ENCODE results near the gene TMEM52B. TPM values are rescaled to one million over a fixed set of nuclear protein-coding genes. Genes with fewer than 3 reads are reported as not detected.
A peak's percentile ranks its signal among the peaks of the same experiment; 100 is the strongest.

TMEM52B gene
- total and polyA plus RNA-seq, 2 of the 13 experiments (the other 11 are each of a cell fraction or from before 2014, with no cell fraction given), result not detected

DNA sequence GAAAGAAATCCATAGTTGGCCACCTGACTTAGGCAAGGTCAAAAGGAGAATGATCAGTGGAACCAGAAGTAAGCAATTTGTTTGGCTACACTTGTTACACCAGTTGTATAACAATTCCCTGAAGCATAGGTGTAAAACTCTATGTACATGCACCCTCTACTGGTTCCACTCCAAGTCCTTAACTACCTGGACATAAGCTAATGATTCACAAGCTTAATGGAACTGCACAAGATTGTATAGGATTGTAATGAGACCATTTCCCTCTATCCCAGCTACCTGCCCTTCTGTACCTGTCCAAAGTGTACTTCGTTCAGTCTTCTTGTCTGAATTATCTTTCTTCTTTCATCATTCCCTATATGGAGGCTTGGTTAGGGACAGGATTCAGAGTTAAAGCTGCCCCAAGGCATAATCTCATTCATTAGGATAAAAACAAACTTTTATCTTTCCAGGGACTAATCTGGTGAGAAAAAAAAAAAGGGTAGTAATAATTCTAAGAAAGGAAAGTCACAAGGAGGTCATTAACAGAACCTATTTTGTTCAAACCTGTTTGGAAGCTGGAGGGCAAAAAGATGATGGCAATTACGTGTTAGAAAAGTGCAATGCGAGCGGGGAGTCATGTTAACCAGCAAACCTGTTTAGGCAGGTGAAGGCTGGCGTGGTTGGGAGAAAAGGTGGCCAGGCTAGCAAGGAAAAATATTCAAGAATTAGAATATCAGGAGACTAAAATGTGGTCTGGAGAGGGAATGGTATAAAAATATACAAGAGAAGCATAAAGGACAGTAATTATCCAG, 2.8 kb upstream of the TMEM52B start:
- no TSS peak for BruUV-seq (replicated peaks)
- no peak for TF ChIP-seq ZNF607 (CRISPR knock-in tag; IDR thresholded peaks at IDR 0.05; ENCODE audit: borderline replicate concordance)
- TF ChIP-seq, protein P1, sequence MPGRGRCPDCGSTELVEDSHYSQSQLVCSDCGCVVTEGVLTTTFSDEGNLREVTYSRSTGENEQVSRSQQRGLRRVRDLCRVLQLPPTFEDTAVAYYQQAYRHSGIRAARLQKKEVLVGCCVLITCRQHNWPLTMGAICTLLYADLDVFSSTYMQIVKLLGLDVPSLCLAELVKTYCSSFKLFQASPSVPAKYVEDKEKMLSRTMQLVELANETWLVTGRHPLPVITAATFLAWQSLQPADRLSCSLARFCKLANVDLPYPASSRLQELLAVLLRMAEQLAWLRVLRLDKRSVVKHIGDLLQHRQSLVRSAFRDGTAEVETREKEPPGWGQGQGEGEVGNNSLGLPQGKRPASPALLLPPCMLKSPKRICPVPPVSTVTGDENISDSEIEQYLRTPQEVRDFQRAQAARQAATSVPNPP (CRISPR knock-in tag; IDR thresholded peaks at IDR 0.05), result no peak
- TF ChIP-seq MIER2 (CRISPR knock-in tag; IDR thresholded peaks at IDR 0.05), result no peak
- no peak for TF ChIP-seq HNRNPH1 (optimal IDR thresholded peaks at IDR 0.05; ENCODE audit: low read depth, low read length)
- TF ChIP-seq GLI4 (CRISPR knock-in tag; IDR thresholded peaks at IDR 0.05; ENCODE audit: borderline replicate concordance), result no peak
- no peak for TF ChIP-seq ZBTB38 (CRISPR knock-in tag; IDR thresholded peaks at IDR 0.05)
- no peak for TF ChIP-seq ZNF383 (CRISPR knock-in tag; IDR thresholded peaks at IDR 0.05; ENCODE audit: borderline replicate concordance)
- no peak for TF ChIP-seq HES4 (CRISPR knock-in tag; IDR thresholded peaks at IDR 0.05; ENCODE audit: borderline replicate concordance)
- TF ChIP-seq, protein P2, sequence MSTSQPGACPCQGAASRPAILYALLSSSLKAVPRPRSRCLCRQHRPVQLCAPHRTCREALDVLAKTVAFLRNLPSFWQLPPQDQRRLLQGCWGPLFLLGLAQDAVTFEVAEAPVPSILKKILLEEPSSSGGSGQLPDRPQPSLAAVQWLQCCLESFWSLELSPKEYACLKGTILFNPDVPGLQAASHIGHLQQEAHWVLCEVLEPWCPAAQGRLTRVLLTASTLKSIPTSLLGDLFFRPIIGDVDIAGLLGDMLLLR (CRISPR knock-in tag; IDR thresholded peaks at IDR 0.05), result no peak
- TF ChIP-seq SP1 (IDR thresholded peaks at IDR 0.05), result no peak
- TF ChIP-seq SP1 (CRISPR knock-in tag; IDR thresholded peaks at IDR 0.05), result no peak
- no peak for TF ChIP-seq PCBP1 (IDR thresholded peaks at IDR 0.05; ENCODE audit: borderline replicate concordance, low read depth, low read length)
- no peak for TF ChIP-seq ZNF878 (CRISPR knock-in tag; IDR thresholded peaks at IDR 0.05)
- TF ChIP-seq ZKSCAN8 (CRISPR knock-in tag; IDR thresholded peaks at IDR 0.05; ENCODE audit: borderline replicate concordance), result no peak
- no peak for TF ChIP-seq ZBTB21 (CRISPR knock-in tag; IDR thresholded peaks at IDR 0.05)
- no peak for TF ChIP-seq NPAS2 (CRISPR knock-in tag; IDR thresholded peaks at IDR 0.05; ENCODE audit: borderline replicate concordance)
- no peak for TF ChIP-seq NFYC (CRISPR knock-in tag; IDR thresholded peaks at IDR 0.05)
- TF ChIP-seq ZNF337 (CRISPR knock-in tag; IDR thresholded peaks at IDR 0.05; ENCODE audit: borderline replicate concordance, low read depth), result no peak
- TF ChIP-seq FOXP4 (CRISPR knock-in tag; IDR thresholded peaks at IDR 0.05), result no peak
- H3K9me3 ChIP-seq (ENCODE audit: low read length), result no peaks in the 10 kb centered on the region
- intact Hi-C loops (cut with micrococcal nuclease; ENCODE audit: unreplicated experiment) (no loop called here), in situ Hi-C loops (cut with HindIII; ENCODE audit: extremely low pct_ligation_motif_present, low pct_unique_long_range_greater_than_20kb) (no loop called here)
- H3K27ac ChIP-seq (ENCODE audit: extremely low read length, insufficient read depth, low read length), result no peak overlapping the region
- 18% methylated on average over 5 of the region's 5 CpGs for WGBS (ENCODE audit: low lambda C conversion rate)
- no peaks in the 10 kb centered on the region for H3K27me3 ChIP-seq (ENCODE audit: control insufficient read depth in 1 of 2, insufficient read depth in 2 of 2, low read length in 2 of 2)
- H3K4me3 ChIP-seq (replicated peaks in 1 of 3; ENCODE audit: insufficient read depth in 1 of 3, low read depth in 2 of 3, low read length in 3 of 3), result no peak overlapping the region
- no peak overlapping the region for H3K4me2 ChIP-seq (ENCODE audit: low read depth, low read length)
- FAIRE-seq (no peak), DNase-seq (ENCODE audit: low spot score) (no peak), ATAC-seq (peak; percentile 29; the same call in 1 of the 3 replicates)
- no peaks in the 10 kb centered on the region for H4K20me1 ChIP-seq (ENCODE audit: insufficient read depth, low read length)
- ChIA-PET CTCF (ENCODE audit: low intra/inter-chr PET ratio, low total read pairs) (no interaction called here), POLR2A (no interaction called here)
- H2AFZ ChIP-seq (ENCODE audit: low read length), result no peak overlapping the region
- no peaks in the 10 kb centered on the region for H3K4me1 ChIP-seq (ENCODE audit: insufficient read depth, low read length)
- no peak overlapping the region for H3K9ac ChIP-seq (ENCODE audit: insufficient read depth, low read depth, low read length)
- no peaks in the 10 kb centered on the region for H3K36me3 ChIP-seq (replicated peaks in 1 of 2; ENCODE audit: control insufficient read depth in 1 of 2, insufficient read depth in 2 of 2, low read length in 2 of 2)
- H3K79me2 ChIP-seq (ENCODE audit: insufficient read depth, low read length), result no peaks in the 10 kb centered on the region

Measured in HepG2 (cell line).